NCI-H69 (cell line): ENCODE data around the gene MYRIP.
"Not testable (repeated sequence)": the region's sequence is repeated elsewhere in the genome, so short reads cannot be mapped to it uniquely, and the experiment has no call there.

Source experiments
- DNase-seq: peaks from one replicate; lab custom pipeline; 2025; lab: John Stamatoyannopoulos, UW

The MYRIP gene

DNA sequence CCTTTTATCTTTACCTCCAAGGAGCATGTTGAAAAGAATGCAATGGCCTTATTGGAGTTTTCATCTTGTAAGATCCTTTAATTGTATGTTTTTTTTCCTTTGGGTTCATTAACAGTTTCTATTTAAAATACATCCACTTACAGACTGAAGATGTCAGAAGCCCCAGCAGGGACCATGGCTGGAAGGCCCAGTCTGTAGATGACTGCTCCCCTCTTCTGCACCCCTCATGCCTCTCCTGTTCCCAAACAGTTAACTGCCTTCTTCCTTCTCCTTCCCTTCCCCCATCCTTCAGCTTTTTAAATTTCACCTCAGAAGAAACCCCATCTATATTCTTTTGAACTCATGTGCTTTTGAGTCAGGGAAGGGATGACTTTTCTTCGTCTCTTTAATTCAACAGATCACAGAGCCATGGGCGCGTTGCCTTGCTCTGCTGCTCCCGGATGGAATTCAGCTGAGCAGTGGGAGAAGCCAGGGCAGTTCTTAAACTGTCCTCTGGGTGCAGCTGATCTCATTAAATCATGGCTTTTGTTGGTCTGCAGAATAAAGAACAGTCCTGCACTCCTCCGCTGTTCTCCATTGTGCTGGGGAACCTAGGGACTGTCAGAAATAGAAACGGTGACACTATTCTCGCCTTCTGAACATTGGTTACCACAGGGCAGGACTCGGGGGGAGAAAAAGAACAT lies 428.6 kb downstream of the MYRIP start:
- DNase-seq, result no peak

DNA sequence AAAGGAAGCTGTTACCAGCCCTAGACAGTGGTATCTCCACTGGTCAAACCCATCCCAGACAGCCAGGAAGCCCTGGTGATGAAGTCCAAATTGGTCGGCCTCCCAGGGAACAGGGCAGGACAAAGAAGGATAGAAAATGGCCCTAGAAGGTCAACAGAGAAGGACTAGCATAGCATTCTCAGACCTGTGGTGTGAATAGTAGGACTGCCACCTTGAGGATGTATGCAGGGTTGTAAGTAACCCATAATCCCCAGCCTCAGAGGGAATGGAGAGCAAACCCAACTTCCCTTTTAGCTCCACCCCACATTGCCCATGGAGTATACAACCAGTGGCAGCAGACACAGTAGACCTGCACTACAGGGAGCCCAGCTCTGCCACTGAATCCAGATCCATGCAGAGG lies 431.5 kb downstream of the MYRIP start:
- DNase-seq, result no peak

DNA sequence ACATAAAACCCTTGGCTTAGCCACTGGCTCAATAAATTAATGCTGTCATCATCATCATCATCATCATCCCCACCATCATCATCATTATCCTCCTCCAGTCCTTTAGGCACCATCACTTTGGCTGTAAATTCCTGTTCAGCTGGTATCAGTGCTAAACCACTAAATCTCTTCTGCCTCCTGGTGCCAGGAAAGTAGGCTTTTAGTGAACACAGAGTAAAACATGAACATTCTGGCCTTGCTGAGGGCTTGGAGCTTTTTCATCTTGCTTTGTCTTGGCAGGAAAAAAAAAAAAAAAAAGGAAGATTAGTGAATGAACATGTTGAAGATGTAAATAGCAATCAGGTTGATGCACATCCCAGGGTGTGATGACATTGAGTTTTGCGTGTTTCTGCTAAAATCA lies 432.8 kb downstream of the MYRIP start:
- no peak for DNase-seq

DNA sequence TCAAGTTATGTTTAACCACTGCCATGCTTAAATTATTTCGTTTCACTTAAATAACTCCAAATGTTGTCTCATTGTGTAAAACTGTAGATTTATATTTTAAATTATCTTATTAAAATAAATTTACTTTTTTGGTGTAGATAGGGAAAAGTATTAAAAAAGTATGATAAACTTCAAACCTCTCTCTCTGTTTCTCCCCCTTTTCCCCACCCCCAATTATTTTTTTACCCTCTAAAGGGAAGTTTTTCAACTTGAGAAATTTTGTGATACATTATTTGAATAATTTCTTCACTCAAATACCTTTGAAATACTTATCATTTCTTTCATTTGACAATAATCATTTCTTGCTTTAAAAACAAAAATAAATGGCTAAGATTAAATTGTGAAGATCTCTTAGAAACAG lies 433.2 kb downstream of the MYRIP start:
- DNase-seq, result no peak

DNA sequence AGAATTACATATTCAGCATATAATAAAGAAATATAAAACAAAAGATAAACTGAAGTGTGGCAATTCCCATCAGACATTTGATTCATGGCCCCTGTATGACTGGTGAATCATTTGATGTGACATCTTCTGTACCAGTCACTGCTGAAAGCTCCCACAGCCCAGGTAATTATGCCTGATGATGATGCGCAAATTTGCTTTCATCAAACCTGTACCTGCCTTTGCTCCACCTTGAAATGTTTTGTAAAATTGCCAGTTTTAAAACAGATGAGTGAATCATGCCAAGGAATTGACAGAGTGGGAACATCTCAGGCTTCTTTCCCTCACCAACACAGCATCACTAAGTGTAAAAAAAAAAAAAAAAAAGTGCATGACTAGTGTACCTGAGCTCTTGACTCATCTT lies 433.6 kb downstream of the MYRIP start:
- no peak for DNase-seq

DNA sequence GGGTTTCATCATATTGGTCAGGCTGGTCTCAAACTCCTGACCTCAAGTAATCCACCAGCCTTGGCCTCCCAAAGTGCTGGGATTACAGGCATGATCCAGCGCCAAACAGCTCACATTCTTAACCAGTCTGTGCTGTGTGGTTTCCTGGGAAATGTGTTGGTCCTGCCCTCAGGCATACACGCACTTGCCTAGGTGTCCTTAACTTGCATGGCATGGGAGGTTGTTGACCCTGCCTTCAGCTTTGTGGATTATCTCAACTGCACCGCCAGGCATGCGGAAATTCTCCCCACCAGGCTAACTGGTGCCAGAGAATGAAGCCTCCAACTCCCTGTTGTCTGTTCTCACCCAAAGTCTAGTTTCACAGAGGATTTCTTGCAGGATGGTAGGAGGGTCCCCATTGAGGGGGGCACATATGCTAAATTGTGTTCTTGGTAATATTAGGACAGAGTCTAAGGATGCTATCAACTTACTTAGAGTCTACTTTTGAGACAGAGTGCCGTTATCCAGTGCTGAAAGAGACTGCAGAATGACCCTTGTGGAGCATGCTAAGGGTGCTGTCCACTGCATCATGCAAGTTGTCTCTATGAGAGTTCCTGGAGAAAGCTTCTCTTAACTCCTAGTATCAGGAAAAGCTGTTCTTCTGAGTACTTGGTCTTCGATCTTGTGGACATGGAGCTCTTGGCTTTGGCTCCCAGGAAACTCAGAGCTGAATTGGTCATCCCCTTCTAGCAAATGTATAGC lies 438.5 kb downstream of the MYRIP start:
- DNase-seq, result no peak

DNA sequence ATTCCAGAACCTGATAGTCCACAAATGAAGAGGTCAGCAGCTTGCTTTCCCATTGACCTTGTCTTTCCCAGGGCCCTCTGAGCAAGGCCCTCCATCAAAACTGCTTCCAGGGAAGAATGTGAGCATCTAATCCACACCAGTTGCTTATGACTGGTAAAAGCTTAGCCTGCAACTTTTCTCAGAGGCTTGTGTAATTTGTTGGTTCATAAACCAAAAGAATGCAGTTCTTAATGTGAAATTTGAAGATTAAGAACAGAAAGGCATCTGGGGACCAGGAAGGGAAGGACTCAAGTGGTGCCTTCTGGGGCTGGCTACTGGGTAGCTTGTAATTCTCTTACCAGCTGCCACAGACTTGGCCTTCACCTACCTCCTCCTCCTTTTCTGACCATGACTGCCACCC lies 439.2 kb downstream of the MYRIP start:
- no peak for DNase-seq

DNA sequence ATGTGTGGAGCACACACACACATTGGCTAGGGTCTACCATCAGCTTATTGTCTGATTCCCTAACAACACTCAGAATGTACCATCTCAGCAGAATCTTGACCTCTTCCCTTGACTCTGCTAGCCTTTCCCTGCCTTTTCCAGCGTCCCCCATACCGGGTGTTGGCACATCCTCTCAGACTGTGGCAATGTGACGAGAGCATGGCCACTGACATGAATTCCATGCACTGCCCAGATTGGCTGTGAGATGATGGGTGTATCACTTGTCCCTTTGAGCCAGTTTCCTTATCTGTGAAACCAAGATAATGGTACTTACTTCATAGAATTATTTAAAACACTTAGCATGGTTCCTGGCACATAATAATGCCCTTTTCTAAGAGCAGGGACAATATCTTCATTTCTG lies 439.8 kb downstream of the MYRIP start:
- DNase-seq, result no peak

DNA sequence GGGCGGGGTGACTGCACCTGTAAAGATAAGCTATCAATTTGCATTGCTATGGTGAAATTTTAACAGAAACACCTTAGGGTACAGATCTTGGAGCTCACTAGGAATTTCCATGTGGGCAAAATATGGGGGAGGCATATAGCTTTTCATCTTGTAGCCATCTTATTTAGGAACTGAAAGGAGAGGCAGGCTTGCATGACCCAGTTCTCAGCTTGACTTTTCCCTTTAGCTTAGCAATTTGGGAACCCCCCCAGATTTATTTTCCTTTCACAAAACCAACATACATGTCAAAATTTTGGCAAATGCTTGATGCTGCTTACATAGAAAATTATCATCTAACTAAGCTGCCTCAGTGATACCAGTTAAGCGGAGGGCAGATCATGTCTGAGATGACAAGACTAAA lies 445.1 kb downstream of the MYRIP start:
- no peak for DNase-seq

DNA sequence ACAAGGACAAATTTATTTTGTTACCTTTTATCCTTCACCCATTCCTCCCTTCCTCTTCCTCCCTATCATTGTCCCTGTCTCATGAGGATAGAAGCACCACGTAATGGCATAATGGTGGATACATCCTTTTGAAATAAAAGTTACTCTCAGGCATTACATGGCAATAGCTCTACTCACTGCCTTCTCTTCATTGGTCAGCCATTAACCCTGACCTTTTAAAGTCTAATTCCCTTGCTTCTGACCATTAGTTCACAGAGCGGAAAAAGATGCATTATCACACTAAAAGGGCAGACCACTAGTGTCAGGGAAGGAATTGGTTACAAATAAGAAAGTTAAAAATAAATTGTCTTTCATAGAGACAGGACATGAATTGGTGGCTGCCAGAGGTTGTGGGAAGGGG lies 445.5 kb downstream of the MYRIP start:
- DNase-seq, result no peak

DNA sequence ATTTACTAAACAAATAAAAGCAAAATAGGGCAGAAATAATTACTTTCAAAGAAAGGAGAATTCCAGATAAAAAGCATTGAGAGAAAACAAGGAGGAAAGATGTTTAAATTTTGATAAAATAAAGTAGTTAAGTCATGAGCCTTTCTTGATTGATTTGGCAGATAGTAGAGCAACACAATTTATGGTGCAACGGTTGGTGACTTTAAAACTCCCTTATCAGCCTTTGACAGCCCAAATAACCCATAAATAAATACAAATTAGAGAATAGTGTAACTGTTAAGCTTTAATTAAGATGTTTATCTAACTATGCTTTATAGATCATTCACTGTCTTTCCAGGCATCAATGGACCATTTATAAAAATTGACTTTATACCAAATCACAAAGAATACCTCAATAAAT lies 446.1 kb downstream of the MYRIP start:
- DNase-seq, result no peak

DNA sequence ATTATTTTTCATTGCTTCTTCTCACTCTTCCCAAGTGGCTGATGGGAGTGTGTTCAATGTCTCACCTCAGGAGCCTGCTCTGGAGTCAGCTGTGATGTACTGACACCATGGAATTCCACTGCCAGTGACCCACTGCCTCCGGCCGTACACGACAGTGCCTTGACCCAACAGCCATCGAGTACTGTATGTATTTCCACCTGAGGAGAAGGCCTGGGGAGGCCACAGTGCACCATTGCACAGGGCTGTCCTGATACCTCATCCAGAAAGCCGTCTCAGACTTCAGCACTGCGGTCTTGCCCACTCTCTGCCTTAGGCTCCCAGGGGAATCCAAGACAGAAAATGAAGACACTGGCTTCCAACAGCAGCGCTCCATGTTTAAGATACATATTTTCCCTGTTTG lies 448.7 kb downstream of the MYRIP start:
- no peak for DNase-seq

DNA sequence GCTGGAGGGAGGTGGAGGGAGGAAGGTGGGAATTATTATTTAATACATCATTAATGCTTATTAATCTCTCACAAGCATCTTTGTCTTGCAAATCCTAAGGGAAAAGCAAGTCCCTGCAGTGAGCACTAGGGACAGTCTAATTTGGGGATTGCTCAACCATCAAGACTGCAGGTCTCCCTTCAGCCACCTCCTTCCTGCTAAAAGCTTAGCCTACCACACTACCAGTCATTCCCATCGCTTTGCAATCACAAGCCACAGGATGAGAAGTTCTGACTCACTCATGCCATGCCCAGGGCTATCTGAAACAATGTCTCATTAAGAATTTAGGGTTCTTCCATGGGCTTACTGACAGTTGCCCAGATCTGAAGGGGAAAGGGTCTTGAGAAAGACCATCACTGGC lies 449.1 kb downstream of the MYRIP start:
- DNase-seq, result no peak

DNA sequence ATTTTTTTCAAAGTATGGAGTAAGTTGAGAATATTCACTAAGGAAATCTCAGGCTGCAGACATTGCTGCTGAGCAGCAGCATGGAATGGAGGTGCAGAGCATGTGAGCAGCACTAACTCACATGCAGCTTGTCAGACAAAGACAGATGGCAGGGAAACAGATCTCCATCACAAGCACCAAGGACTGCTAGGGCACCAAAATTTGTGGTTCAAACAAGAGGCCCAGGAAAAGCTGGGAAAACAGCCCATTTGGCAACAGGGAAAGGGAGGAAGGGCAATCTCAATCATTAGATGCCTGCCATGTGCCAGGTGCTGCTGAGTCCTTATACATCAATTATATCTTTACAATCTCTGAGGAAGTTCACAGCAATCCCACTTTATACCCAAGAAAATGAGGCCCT lies 452.9 kb downstream of the MYRIP start:
- DNase-seq, result no peak

DNA sequence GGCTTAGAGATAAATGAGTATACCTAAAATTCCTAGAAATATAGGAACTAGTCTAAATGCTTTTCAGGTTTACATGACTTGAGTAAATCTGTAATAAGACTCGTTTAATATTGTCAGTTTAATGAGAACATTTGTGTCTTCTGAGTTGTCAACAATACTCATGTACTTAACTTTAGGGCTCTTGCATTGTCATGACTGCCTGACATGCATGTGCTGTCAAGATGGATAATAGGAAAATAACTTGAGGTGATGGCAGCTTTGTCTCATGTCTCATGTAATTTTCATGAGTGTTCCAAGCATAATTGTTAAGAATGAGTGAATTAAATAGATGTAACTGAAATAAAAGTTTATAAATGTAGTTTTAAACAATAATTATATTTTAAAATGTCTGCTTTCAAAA lies 455.0 kb downstream of the MYRIP start:
- no peak for DNase-seq

DNA sequence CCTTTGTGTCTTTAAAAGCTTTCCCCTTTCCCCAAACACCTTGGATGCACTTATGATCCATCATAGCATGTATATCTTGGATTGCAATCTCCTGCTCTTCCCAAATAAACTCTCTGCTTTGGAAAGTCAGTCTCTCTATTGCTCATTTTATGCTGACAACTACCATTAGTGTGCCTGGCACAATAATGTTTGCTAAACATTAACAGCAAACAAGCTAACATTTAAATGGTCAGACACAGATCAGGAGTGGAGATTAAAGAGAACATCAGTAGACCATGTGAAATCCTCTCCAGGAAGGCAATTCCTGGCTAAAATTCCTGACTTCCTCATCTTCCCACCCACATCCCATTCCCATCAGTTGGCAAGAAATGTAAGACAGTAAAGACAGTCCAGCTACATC lies 455.8 kb downstream of the MYRIP start:
- DNase-seq, result no peak

DNA sequence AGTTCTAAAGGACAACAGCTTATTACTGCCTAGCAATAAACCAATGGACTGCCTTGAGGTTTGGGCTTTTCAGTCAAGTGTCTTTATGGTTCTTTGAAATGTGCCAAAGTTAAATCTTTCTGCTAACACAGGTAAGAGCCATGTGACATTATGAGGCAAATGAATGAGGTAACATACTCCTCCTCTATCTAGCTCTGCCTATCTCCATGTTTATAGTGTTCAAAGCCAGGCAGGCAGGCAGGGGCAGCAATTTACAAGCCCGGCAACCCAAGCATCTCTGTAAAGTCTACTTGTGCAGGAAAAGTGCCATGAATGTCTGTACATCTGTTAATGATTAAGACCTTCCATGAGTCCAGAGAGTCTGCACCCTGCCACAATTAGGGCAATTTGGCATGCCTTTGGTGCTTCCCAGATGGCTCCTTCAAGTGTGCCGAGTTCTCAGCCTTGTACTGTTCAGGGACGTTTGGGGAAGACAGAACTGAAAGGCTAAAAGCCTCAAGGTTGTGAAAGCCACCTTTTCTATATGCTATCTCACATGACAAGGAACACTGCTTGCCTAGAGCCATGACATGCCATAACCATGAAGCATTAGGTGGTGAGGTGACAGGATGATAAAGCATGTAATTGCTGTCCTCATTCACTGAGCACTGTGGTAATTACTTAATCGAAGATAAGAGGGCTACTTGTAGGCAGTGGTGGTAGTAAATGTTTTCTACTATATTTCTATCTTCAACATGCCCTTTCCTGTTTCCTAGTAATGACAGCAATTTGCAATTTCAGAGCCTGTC lies 458.7 kb downstream of the MYRIP start:
- peak; percentile 10 for DNase-seq

DNA sequence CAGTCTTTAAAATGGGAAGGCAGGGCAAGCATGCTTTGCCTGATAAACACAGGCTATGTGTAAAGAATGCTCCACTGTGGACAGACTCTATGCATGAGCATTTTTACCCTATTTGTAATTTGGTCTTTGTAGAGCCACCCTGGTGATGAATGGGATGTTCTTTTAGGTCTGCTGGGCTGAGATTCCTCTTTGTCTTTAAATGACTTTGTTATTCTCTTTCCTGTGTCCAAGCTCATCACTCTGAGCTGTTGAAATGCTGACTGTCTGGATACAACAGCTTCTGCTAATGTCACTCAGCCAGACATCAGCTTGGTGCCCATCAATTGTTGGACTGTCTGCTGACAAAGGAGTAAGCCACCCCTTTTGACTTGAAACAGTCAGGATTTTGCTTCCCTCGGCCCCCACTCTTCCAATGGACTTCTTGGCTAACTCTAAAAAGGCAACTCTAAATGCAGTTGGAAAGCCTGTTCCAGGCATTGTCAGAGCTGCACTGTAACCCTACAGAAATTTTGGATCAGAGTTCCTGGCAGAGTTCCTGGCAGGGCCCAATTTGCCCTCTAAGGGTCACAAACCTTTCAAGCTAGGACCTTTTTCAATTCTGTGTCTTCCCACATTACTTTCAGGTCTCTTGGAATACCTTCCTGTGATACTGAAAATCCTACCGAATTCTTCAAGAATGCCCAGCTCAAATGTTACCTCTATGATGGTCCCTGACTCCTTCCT lies 459.6 kb downstream of the MYRIP start:
- DNase-seq, result no peak

DNA sequence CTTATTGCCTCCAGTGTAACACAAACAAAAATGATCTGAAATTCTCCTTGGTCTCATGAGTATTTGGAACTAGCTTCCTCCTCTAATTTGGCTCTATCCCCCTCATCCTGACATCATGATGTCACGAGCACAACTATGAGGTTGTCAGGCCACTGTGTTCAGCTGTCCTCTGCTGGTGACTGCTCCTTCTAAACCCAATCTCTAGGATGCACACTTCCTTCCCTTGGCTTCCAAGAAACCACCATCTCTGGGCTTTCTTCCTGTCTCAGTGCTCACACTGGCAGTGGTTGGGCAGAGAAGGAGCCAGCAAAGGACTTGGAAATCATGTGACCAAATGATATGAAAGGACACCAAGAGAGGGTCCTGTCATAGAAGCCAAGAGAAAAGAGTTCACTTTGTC lies 469.4 kb downstream of the MYRIP start:
- no peak for DNase-seq

DNA sequence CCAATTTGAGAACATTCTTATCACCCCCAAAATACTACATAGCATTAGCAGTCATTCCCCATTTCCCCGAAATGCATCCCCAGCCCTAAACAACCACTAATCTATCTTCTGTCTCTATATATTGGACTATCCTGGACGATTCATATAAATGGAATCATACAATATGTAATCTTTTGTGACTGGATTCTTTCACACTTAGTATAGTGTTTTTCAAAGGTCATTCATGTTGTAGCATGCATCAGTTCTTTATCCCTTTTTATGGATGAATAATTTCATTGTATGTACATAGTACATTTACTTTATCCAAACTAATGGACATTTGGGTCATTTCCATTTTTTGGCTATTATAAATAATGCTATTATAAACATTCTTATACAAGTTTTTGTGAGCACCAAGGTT lies 472.6 kb downstream of the MYRIP start:
- no peak for DNase-seq

DNA sequence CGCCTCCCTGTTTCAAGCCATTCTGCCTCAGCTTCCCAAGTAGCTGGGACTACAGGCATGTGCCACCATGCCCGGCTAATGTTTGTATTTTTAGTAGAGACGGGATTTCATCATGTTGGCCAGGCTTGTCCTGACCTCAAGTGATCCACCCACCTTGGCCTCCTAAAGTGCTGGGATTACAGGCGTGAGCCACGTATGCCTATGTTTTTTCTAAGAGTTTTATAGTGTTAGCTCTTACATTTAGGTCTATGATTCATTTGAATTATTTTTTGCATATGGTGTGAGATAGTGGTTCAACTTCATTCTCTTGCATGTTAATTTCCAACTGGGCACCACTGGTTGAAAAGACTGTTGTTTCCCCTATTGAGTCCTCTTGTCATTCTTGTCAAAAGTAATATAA lies 473.6 kb downstream of the MYRIP start:
- not testable (repeated sequence) for DNase-seq

DNA sequence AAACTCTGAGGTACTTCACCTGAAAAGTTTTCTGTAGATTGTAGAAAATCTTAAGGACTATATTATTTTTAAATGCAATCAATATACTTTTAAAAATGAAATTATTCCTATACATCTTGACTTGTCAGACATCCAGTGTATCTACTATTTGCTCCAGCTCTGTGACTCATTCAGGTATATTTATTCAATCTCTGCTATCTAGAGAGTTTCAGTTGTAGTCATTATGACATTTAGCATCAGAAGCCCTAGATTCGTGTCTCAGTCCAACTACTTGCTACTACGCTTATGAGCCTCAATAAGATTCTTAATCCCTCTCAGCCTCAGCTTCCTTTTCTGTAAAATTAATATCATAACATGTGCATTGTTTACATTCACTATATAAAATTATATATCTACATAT lies 477.8 kb downstream of the MYRIP start:
- DNase-seq, result no peak

DNA sequence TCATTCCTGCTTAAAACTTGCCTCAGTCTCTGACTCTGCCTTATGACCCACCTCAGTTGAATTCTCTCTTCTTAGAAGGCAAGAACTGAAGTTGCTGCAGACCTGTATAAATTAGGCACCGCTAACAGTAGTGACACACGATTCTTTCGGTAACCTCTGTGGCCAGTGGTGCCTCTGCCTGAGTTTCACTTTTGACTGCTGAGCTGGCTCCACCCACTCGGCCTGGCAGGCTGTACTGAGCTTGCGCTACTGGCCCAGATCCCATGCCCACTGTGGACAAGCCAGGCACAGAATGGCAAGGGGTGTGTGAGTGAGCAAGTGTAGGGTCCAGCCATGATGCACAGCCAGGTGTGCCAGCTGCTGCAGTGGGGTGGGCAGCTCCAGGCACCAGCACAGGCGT lies 481.0 kb downstream of the MYRIP start:
- DNase-seq, result no peak
